GM21619 (cell line): Measurements from ENCODE around the gene GPNMB.

Experiments used
- ATAC-seq: cut with Tn5 transposase; IDR thresholded peaks from one replicate; pipeline ENCODE4 v1.9.1; 2021; ENCODE audit not compliant: unreplicated experiment

Gene GPNMB

GRCh38 chr7:23268167-23268566 is 21.6 kb downstream of the GPNMB start:
- ATAC-seq = no peak

- ATAC-seq = no peak
Measured at GRCh38 chr7:23268746-23269145, 22.2 kb downstream of the GPNMB start.

GRCh38 chr7:23272275-23272674 is 25.7 kb downstream of the GPNMB start:
- ATAC-seq = no peak

GRCh38 chr7:23273141-23273599 is 26.6 kb downstream of the GPNMB start:
- ATAC-seq = peak; percentile 95

- ATAC-seq = no peak
Measured at GRCh38 chr7:23275912-23276311, 29.3 kb downstream of the GPNMB start.

GRCh38 chr7:23276376-23276775 is 29.8 kb downstream of the GPNMB start:
- no peak for ATAC-seq

- no peak for ATAC-seq
Measured at GRCh38 chr7:23276947-23277346, 30.4 kb downstream of the GPNMB start.

- ATAC-seq = peak; percentile 37
Measured at GRCh38 chr7:23277359-23277989, 30.9 kb downstream of the GPNMB start.

- ATAC-seq = no peak
Measured at GRCh38 chr7:23279819-23280525, 33.4 kb downstream of the GPNMB start.

- no peak for ATAC-seq
Measured at GRCh38 chr7:23283086-23283485, 36.5 kb downstream of the GPNMB start.

- ATAC-seq = no peak
Measured at GRCh38 chr7:23284871-23285270, 38.3 kb downstream of the GPNMB start.

- no peak for ATAC-seq
Measured at GRCh38 chr7:23285657-23286646, 39.4 kb downstream of the GPNMB start.

- ATAC-seq = no peak
Measured at GRCh38 chr7:23287612-23288011, 41.0 kb downstream of the GPNMB start.

GRCh38 chr7:23290993-23291392 is 44.4 kb downstream of the GPNMB start:
- ATAC-seq = no peak

- no peak for ATAC-seq
Measured at GRCh38 chr7:23291957-23292560, 45.5 kb downstream of the GPNMB start.

GRCh38 chr7:23292623-23293022 is 46.0 kb downstream of the GPNMB start:
- ATAC-seq = no peak

GRCh38 chr7:23293500-23294073 is 47.0 kb downstream of the GPNMB start:
- no peak for ATAC-seq

- no peak for ATAC-seq
Measured at GRCh38 chr7:23294549-23295400, 48.2 kb downstream of the GPNMB start.

- no peak for ATAC-seq
Measured at GRCh38 chr7:23295401-23295697, 48.8 kb downstream of the GPNMB start.
